GM21360 (cell line): ENCODE results near the gene N4BP2L1.
A peak's percentile ranks its signal among the peaks of the same experiment; 100 is the strongest.

ENCODE experiments used
- ATAC-seq: cut with Tn5 transposase; IDR thresholded peaks from one replicate; pipeline ENCODE4 v1.9.1; 2021; ENCODE audit warnings: mild to moderate bottlenecking, moderate library complexity; ENCODE audit not compliant: unreplicated experiment

Gene N4BP2L1

DNA sequence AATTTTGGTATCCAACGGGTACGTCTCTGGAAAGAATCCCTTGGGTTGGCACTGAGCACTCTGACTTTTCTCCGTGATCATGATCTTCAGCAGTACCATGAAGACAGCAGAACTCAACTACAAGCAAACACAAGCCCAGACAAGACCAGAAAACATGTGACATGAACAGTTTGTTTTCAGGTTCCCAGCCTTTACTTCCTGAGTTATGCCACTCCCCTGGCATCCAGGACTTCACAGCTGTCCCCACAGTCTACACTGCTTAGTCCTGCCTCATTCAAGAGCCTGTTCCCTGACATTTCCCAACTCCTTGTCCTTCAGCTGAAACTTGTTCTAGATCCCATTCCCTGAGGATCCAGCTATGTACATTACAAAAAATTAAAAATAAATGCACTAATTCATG lies 4.9 kb upstream of the N4BP2L1 start:
- ATAC-seq, result no peak

DNA sequence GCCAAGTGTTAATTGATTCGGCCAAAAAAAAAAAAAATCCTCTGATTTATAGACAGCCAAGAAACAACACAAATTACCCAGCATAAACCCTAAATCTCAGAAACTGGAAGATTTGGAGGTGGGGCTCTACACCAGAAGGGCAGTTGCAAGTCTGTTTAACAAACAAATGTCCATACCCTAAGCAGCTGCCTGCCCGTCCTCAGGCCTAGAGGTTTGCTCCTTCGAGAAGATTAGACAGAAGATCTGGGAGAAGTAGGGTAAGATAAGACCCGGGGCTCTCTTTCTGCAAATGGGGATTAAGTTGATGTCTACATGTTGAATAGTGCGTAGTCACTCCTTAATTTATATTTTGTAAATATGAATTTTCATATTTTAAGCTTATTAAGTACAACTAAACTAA lies 3.4 kb upstream of the N4BP2L1 start:
- ATAC-seq, result no peak

DNA sequence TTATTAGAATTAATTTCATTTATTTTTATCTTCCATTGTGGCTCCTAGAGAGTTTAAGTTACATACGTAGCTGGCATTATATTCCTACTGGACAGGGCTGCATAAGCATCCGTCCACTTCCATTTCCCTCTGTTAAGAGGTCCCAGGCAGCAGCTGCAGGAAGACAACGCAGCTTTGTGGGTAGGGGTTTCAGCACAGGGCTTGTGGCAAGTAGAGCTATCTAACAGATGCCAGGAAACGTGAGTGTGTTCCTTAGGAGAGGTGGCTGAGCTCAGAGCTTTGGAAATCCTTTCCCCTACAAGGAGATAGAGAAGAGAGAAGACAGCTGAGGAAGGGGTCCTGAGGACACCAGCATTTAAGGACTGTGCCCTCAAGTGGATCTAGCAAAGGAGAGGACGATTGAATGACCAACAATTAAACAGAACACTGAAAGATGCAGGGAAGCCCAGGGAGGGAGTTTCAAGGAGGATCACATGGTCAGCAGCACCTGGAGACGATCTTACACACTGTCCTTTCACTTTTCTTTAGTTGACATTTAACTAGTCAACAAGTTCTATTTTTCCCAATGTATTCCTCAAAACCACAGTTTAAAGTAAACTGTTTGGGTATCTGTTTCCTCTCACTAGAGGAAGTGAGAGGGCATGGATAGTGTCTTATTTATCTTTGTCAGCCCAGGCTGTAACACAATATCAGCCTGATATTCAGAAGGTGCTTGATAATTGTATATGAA lies 2.3 kb upstream of the N4BP2L1 start:
- ATAC-seq, result no peak

- no peak for ATAC-seq
Measured at GRCh38 chr13:32429433-32429909, 1.5 kb upstream of the N4BP2L1 start.

GRCh38 chr13:32428581-32429432 lies 877 bp upstream of the N4BP2L1 start:
- ATAC-seq, result no peak

GRCh38 chr13:32426990-32427851 lies 709 bp downstream of the N4BP2L1 start:
- ATAC-seq, result peak; percentile 17

DNA sequence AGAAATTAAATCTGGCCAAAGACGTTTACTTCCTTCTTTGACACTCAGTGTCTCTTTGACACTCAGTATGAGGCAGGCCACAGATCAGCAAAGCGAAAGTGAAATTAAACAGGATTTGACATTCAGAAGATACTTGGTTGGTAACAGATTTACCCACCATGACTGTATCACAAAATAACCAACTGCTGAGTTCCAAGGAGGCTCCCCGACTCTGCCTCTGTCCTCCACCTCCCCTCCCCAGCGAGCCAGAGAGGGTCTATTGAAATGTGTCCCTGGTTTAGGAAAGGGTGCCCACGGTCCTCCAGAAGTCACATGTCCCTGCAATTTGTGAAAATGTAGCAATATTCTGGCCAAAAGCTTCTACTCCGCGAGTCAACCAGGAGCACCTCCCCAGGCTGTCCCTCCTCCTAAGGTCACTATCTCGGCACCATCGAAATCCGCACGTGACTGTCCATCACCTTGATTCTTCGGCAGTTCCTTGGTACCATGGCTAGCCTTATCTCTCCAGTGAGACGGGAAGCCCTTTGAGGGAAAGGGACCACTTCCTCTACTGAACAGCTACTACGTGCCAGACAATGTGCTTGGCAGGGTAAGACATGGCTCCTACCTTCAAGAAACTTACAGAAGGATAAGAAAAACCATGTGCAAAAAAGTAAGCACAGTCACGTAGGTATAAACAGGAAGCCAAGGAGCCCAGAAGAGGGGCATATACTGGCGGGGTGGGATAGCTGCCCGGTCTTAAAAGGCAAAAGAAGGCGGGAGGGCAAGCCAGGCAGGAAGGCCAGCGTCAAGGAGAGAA lies 1.5 kb downstream of the N4BP2L1 start:
- ATAC-seq, result peak; percentile 29

DNA sequence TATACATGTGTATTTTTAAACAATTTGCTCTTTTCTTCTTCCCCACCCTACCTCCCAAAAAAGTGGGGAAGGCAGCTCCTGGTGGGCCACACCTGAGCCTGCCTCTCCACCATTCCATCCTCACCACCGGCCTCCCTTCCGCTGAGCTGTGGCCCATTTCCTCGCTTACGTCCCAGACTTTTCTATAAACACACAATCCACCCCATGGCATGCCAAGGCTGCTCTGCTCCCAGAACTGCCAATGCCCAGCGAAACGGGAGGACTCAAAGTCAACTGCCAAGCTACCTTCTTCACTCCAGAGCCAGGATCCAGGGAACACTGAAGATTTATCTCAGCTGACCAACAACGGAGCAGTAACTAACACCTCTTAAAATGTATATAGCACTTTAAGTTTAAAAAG lies 2.8 kb downstream of the N4BP2L1 start:
- no peak for ATAC-seq

DNA sequence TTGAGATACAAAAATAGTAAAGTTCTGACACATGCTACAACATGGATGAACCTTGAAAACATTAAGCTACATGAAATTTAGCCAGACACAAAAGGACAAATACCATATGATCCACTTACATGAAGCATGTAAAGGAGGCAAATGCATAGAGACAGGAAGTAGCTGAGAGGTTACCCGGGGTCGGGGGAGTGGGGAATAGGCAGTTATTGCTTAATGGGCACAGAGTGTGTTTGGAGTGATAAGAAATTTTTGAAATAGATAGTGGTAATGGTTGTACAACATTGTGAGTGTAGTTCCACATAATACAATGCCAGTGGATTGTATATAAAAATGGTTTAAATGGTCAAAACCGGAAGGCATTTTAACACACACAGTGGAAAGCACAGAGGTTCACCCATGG lies 4.3 kb downstream of the N4BP2L1 start:
- no peak for ATAC-seq

DNA sequence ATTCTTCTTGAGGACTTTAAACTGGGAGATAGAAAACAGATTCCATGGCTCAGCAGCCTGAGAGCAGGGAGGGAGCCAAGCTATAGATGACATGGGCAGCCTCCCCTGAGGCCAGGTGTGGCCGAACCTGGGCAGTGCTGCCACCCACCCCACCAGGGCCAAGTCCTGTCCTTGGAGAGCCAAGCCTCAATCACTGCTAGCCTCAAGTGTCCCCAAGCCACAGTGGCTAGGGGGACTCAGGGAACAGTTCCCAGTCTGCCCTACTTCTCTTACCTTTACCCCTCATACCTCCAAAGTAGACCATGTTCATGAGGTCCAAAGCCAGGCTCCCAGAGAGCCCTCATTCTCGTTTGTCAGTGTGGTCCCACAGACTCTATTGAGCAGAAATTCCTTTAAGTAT lies 8.1 kb downstream of the N4BP2L1 start:
- ATAC-seq, result no peak

- ATAC-seq, result no peak
Measured at GRCh38 chr13:32417995-32418394, 9.9 kb downstream of the N4BP2L1 start.

GRCh38 chr13:32415019-32415418 lies 12.9 kb downstream of the N4BP2L1 start:
- no peak for ATAC-seq

GRCh38 chr13:32414580-32414979 lies 13.3 kb downstream of the N4BP2L1 start:
- no peak for ATAC-seq

DNA sequence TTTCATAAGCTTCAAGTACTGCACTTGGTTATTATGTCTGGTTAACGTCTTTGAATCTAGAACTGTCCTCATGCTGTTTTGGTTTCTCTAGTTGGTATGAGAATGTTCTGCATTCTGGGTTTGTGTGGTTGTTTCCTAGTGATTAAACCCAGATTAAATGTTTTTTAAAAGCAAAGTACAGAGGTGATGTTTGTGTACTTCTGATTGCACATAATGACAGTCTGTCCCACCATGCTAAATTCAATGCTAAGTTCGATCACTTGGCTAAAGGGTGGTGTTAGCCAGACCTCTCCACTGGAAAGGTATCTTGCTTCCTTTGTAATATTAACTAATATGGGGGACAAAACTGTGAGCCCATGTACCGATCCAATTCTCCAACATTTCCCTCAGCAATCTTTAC lies 14.6 kb downstream of the N4BP2L1 start:
- no peak for ATAC-seq

DNA sequence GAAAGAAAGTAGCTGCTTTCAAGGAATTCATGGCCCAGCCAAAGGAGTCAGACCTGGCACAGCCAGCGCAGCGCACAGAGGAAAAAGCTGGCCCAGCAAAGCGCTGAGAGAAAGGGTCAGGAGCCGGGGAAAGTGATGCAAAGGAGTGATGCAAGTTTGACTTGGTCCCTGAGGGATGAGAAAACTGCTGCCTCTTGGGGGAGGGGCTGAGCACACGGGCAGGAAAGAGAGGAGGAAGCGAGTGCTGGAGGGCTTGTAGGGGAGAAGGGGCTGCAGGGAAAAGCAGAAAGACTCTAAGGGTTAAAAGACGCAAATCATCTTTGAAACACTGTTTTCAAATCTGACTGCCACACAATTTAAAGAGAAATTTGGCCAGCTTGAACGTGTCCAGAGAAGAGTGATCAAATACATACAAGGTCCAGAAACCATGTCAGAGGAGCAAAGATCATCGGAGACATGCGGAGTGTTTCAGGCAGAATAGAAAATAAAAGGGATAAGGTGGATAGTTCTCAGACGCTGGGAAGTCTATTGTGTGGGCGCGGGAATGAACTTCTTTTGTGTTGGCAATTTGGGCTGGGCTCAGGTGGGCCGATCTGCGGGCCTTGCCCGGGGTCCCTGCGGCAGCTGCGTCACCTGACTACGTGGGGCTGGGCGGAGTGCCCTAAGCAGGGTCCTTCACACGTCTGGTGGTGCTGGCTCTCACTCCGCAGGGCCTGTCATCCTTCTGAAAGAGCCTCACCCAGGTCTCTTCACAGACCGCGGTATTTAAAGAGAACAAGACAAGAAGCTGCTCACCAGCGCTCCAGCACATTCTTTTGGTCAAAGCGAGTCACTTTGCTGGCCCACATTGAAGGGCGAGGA lies 18.1 kb downstream of the N4BP2L1 start:
- no peak for ATAC-seq

DNA sequence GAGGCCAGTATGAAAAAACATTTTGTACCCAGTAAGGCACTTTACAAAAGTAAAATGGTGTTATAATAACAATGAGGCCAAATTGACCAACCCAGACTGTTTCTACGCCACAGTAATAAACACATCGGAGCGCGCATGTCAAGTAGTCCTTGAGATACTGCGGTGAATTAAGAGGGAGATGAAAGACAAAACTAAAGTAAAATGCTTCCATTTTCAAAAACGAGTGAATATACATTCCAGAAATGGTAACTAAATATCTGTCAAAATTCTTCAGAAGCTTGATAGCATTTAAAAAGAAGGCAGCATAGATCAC lies 19.0 kb downstream of the N4BP2L1 start:
- no peak for ATAC-seq

DNA sequence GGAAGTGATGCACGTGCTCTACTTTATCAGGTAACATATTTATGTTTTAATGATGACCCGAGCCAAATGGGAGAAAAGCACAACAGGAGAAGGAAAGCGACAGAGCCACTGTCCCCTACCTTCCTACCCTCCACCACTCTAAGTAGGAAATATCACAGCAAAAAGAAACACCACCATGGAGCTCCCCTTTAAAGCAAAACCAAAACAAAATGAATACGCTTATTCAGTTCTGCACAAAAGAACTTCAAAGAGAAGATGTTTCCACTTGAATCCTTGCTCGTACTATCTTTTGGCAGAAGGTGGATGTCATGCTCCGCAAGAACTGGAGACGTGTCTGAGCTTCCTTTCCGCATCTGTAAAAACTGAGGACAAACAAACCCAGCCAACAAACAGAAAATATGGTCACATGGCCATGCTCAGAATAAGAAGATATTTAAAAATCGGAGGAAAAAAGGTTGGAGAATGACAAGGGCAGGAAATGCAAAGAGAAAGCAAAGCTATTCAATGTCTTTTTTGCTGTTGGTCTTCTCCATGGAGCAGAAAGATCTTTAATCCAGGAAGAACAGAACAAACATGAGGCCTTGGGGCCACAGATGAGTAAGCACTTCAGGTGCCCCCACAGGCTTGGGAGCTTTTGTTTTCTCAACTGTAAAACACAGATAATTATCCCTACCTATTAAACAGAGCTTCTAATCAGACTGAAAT lies 19.5 kb downstream of the N4BP2L1 start:
- no peak for ATAC-seq

DNA sequence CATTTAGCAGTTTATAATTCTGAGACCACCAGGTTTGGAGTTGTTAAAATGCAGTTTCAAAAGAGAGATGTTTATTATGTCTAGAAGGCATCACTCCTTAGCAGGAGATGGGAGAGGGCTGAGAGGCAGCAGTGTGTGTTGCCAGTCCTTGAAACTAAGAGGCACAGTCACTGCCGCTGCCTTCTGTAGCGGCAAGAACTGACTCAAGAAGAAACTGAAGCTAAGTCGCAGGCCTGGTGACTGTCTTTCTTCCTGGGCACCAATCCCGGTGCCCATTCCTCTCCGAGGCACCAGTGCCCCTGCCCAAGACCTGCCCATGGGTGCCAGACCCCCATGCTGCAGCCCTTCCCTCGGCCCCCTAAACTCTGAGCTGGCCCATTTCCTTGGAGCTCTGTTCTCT lies 20.1 kb downstream of the N4BP2L1 start:
- no peak for ATAC-seq

GRCh38 chr13:32403108-32403507 lies 24.8 kb downstream of the N4BP2L1 start:
- no peak for ATAC-seq
